CD4-positive, CD25-positive, alpha-beta regulatory T cell (primary cell): Measurements from ENCODE around the gene ZNF275. TPM values are rescaled to one million over a fixed set of nuclear protein-coding genes. Genes with fewer than 3 reads are reported as not detected.

Experiments used
- ATAC-seq, 2 donors: fragments of 150-1000 bp; cut with Tn5 transposase; one replicate each; pipeline ENCODE4 v1.10.0; 2021; ENCODE audit warnings: low read depth in 2 of 2, moderate number of reproducible peaks in 2 of 2, moderate library complexity in 1 of 2
- DNase-seq, 3 donors: peaks; one replicate each; pipeline versions ENCODE4 v3.0.0 to v3.0.0-alpha.2; 2012 to 2022; ENCODE audit warnings: mixed read lengths in 1 of 3
- H3K27ac ChIP-seq: one replicate; pipeline ENCODE4 v1.7.0; 2013; ENCODE audit warnings: mild to moderate bottlenecking, low read length; ENCODE audit not compliant: insufficient read depth, poor library complexity, severe bottlenecking
- H3K27me3 ChIP-seq: one replicate; pipeline ENCODE4 v1.7.0; 2013; ENCODE audit warnings: low read length; ENCODE audit not compliant: control insufficient read depth, insufficient read depth
- H3K36me3 ChIP-seq: one replicate; pipeline ENCODE4 v1.7.0; 2013; ENCODE audit warnings: mild to moderate bottlenecking, low read length, moderate library complexity; ENCODE audit not compliant: control insufficient read depth, insufficient read depth
- H3K4me1 ChIP-seq: 2 replicates; pipeline ENCODE4 v1.7.0; 2013; ENCODE audit warnings: mild to moderate bottlenecking, low read length; ENCODE audit not compliant: insufficient read depth, control insufficient read depth, poor library complexity, severe bottlenecking
- H3K4me3 ChIP-seq: one replicate; pipeline ENCODE4 v1.7.0; 2013; ENCODE audit warnings: low read depth, mild to moderate bottlenecking, low read length, moderate library complexity
- H3K9me3 ChIP-seq, 2 experiments: 1 replicate in 1 of 2; 2 replicates in 1 of 2; pipeline ENCODE4 v1.7.0; 2013; ENCODE audit warnings: low read length in 2 of 2, mild to moderate bottlenecking in 1 of 2, moderate library complexity in 1 of 2; ENCODE audit not compliant: control insufficient read depth in 2 of 2
- H3K27ac Mint-ChIP-seq, 3 donors: one replicate each; pipeline ENCODE4 v1.8.0; 2020 to 2022; ENCODE audit warnings: mild to moderate bottlenecking in 3 of 3, mixed read lengths in 3 of 3, moderate library complexity in 2 of 3
- H3K27me3 Mint-ChIP-seq: one replicate; pipeline ENCODE4 v1.8.0; 2022; ENCODE audit warnings: mild to moderate bottlenecking, mixed read lengths
- H3K36me3 Mint-ChIP-seq: one replicate; pipeline ENCODE4 v1.8.0; 2020; ENCODE audit warnings: mixed read lengths
- H3K4me1 Mint-ChIP-seq, 4 donors: one replicate each; pipeline ENCODE4 v1.8.0; 2020 to 2022; ENCODE audit warnings: mixed read lengths in 4 of 4, mild to moderate bottlenecking in 1 of 4
- H3K4me3 Mint-ChIP-seq, 4 donors: one replicate each; pipeline ENCODE4 v1.8.0; 2020 to 2022; ENCODE audit warnings: mild to moderate bottlenecking in 4 of 4, mixed read lengths in 4 of 4, moderate library complexity in 3 of 4
- H3K9me3 Mint-ChIP-seq, 7 donors: one replicate each; pipeline ENCODE4 v1.8.0; 2020 to 2022; ENCODE audit warnings: mixed read lengths in 7 of 7, mild to moderate bottlenecking in 3 of 7, moderate library complexity in 2 of 7
- polyA plus RNA-seq, 4 donors: library from polyadenylated mRNA; unstranded; fragments of 300-500 nt; fragmentation: Illumina TruSeq; gene quantifications; one replicate each; pipeline ENCODE4 v1.2.3, GENCODE V29; 2021
- total RNA-seq: library from RNA; stranded (reverse); gene quantifications from one replicate; pipeline ENCODE4 v1.2.3, GENCODE V29; 2022

ZNF275 gene
- total and polyA plus RNA-seq, 5 donors from 2014 or later: 3.8 to 16.1 (median 8.6) TPM

- H3K4me1 ChIP-seq: peaks cover 3% of the 10 kb centered on the region
- Mint-ChIP-seq H3K9me3 (peaks cover 0 to 3% (median 0%) of the 10 kb centered on the region in 7 donors), H3K4me3 (no peak overlapping the region), H3K4me1 (peaks cover 0 to 15% (median 10%) of the 10 kb centered on the region in 4 donors), H3K27ac (no peak overlapping the region), H3K36me3 (no peaks in the 10 kb centered on the region), H3K27me3 (peaks cover 14% of the 10 kb centered on the region)
- H3K9me3 ChIP-seq: no peaks in the 10 kb centered on the region
- no peak for ATAC-seq
- no peaks in the 10 kb centered on the region for H3K27me3 ChIP-seq
- no peak overlapping the region for H3K4me3 ChIP-seq
- no peak for DNase-seq
- H3K36me3 ChIP-seq: no peaks in the 10 kb centered on the region
- H3K27ac ChIP-seq: no peak overlapping the region
Observed at GRCh38 chrX:153320555-153321184, 13.3 kb upstream of the ZNF275 start.

GRCh38 chrX:153321381-153322124 lies 12.4 kb upstream of the ZNF275 start, which contains the start of gene PNMA6F:
PNMA6F (minus strand) TSS chrX:153321767; CDS start chrX:153320674, 1,093 bp downstream.
- peaks cover 3% of the 10 kb centered on the region for H3K4me1 ChIP-seq
- peaks cover 15% of the 10 kb centered on the region for H3K27me3 Mint-ChIP-seq
- no peak within 1 kb of the TSS for H3K4me3 Mint-ChIP-seq
- H3K27ac Mint-ChIP-seq: no peak within 1 kb of the TSS
- no peaks in the 10 kb centered on the region for H3K36me3 Mint-ChIP-seq
- ATAC-seq: no peak
- no peak within 1 kb of the TSS for H3K27ac ChIP-seq
- no peaks in the 10 kb centered on the region for H3K27me3 ChIP-seq
- DNase-seq: no peak
- H3K9me3 ChIP-seq: no peaks in the 10 kb centered on the region
- H3K4me1 Mint-ChIP-seq: peaks cover 0 to 15% (median 10%) of the 10 kb centered on the region in 4 donors
- H3K36me3 ChIP-seq: no peaks in the 10 kb centered on the region
- peaks cover 0 to 3% (median 0%) of the 10 kb centered on the region in 7 donors for H3K9me3 Mint-ChIP-seq
- no peak within 1 kb of the TSS for H3K4me3 ChIP-seq

GRCh38 chrX:153327561-153327960 lies 6.4 kb upstream of the ZNF275 start:
- Mint-ChIP-seq H3K27me3 (peaks cover 15% of the 10 kb centered on the region), H3K4me1 (peaks cover 0 to 15% (median 10%) of the 10 kb centered on the region in 4 donors), H3K4me3 (no peak overlapping the region), H3K27ac (no peak overlapping the region), H3K36me3 (no peaks in the 10 kb centered on the region), H3K9me3 (peaks cover 0 to 3% (median 0%) of the 10 kb centered on the region in 7 donors)
- H3K36me3 ChIP-seq: no peaks in the 10 kb centered on the region
- no peak for DNase-seq
- no peaks in the 10 kb centered on the region for H3K9me3 ChIP-seq
- H3K27ac ChIP-seq: no peak overlapping the region
- no peak overlapping the region for H3K4me3 ChIP-seq
- no peak for ATAC-seq
- no peaks in the 10 kb centered on the region for H3K27me3 ChIP-seq
- H3K4me1 ChIP-seq: peaks cover 3% of the 10 kb centered on the region

GRCh38 chrX:153333266-153333665 lies 687 bp upstream of the ZNF275 start:
- Histone ChIP-seq H3K4me1 (peaks cover 35% of the 10 kb centered on the region), H3K4me3 (peak overlapping the region; percentile 65), H3K36me3 (peaks cover 3% of the 10 kb centered on the region), H3K9me3 (no peaks in the 10 kb centered on the region), H3K27me3 (no peaks in the 10 kb centered on the region), H3K27ac (no peak overlapping the region)
- peak overlapping the region; percentile 74 to 88 (median 84) for H3K4me3 Mint-ChIP-seq
- no peak for ATAC-seq
- peak overlapping the region in 1 of 3 donors; percentile 42 for H3K27ac Mint-ChIP-seq
- peaks cover 5 to 40% (median 23%) of the 10 kb centered on the region in 4 donors for H3K4me1 Mint-ChIP-seq
- no peak for DNase-seq
- H3K9me3 Mint-ChIP-seq: peaks cover 0 to 2% (median 0%) of the 10 kb centered on the region in 7 donors
- H3K36me3 Mint-ChIP-seq: no peaks in the 10 kb centered on the region
- peaks cover 5% of the 10 kb centered on the region for H3K27me3 Mint-ChIP-seq

GRCh38 chrX:153334654-153335295 lies 822 bp downstream of the ZNF275 start:
- Histone ChIP-seq H3K36me3 (peaks cover 3% of the 10 kb centered on the region), H3K9me3 (no peaks in the 10 kb centered on the region), H3K27me3 (no peaks in the 10 kb centered on the region), H3K4me3 (peak overlapping the region; percentile 55), H3K4me1 (peaks cover 43% of the 10 kb centered on the region), H3K27ac (peak overlapping the region; percentile 57)
- ATAC-seq (no peak), DNase-seq (no peak)
- Mint-ChIP-seq H3K36me3 (peaks cover 7% of the 10 kb centered on the region), H3K27me3 (peaks cover 5% of the 10 kb centered on the region), H3K4me1 (peaks cover 5 to 53% (median 32%) of the 10 kb centered on the region in 4 donors), H3K9me3 (peaks cover 0 to 2% (median 0%) of the 10 kb centered on the region in 7 donors), H3K4me3 (peak overlapping the region; percentile 65 to 89 (median 74)), H3K27ac (peak overlapping the region; percentile 52 to 83 (median 81))

GRCh38 chrX:153336121-153336894 lies 2.4 kb downstream of the ZNF275 start:
- Histone ChIP-seq H3K36me3 (peaks cover 8% of the 10 kb centered on the region), H3K4me3 (peak overlapping the region; percentile 55), H3K27me3 (no peaks in the 10 kb centered on the region), H3K27ac (no peak overlapping the region), H3K9me3 (no peaks in the 10 kb centered on the region), H3K4me1 (peaks cover 43% of the 10 kb centered on the region)
- Mint-ChIP-seq H3K4me3 (peak overlapping the region; percentile 65 to 89 (median 74)), H3K27me3 (peaks cover 5% of the 10 kb centered on the region), H3K27ac (peak overlapping the region; percentile 38 to 83 (median 83)), H3K4me1 (peaks cover 12 to 67% (median 43%) of the 10 kb centered on the region in 4 donors), H3K36me3 (peaks cover 10% of the 10 kb centered on the region), H3K9me3 (peaks cover 0 to 2% (median 0%) of the 10 kb centered on the region in 7 donors)
- DNase-seq (peak in 1 of 3 donors; percentile 41), ATAC-seq (no peak)

GRCh38 chrX:153336988-153337387 lies 3.0 kb downstream of the ZNF275 start:
- no peak for DNase-seq
- no peaks in the 10 kb centered on the region for H3K27me3 ChIP-seq
- no peak overlapping the region for H3K27ac ChIP-seq
- Mint-ChIP-seq H3K27me3 (peaks cover 5% of the 10 kb centered on the region), H3K4me3 (peak overlapping the region; percentile 3 to 89 (median 70)), H3K4me1 (peaks cover 14 to 73% (median 48%) of the 10 kb centered on the region in 4 donors), H3K9me3 (peaks cover 0 to 2% (median 0%) of the 10 kb centered on the region in 7 donors), H3K36me3 (peaks cover 17% of the 10 kb centered on the region), H3K27ac (peak overlapping the region in 2 of 3 donors; percentile 38 to 83)
- H3K4me1 ChIP-seq: peaks cover 43% of the 10 kb centered on the region
- H3K9me3 ChIP-seq: no peaks in the 10 kb centered on the region
- peaks cover 12% of the 10 kb centered on the region for H3K36me3 ChIP-seq
- peak overlapping the region; percentile 55 for H3K4me3 ChIP-seq
- ATAC-seq: no peak
